Liver (tissue), 9 donors: Measurements from ENCODE around the gene DHRS12. TPM values are rescaled to one million over a fixed set of nuclear protein-coding genes. Genes with fewer than 3 reads are reported as not detected.

ENCODE experiments used
- DNase-seq: peaks from one replicate; pipeline ENCODE4 v3.0.0-alpha.2; 2017; ENCODE audit warnings: low spot score
- H3K27ac ChIP-seq, 2 donors: one replicate each; pipeline ENCODE4 v1.7.0; 2013; ENCODE audit warnings: inconsistent platforms in 2 of 2, low read length in 2 of 2, control low read depth in 1 of 2, low read depth in 1 of 2, mild to moderate bottlenecking in 1 of 2
- H3K27me3 ChIP-seq, 4 donors: one replicate each; pipeline versions ENCODE4 v1.6.1 to v1.7.0; 2013; ENCODE audit warnings: low read length in 3 of 4, inconsistent platforms in 1 of 4, mild to moderate bottlenecking in 1 of 4, moderate library complexity in 1 of 4; ENCODE audit not compliant: control insufficient read depth in 4 of 4, insufficient read depth in 4 of 4
- H3K36me3 ChIP-seq, 4 donors: one replicate each; pipeline versions ENCODE4 v1.6.1 to v1.7.0; 2013; ENCODE audit warnings: low read length in 3 of 4, mild to moderate bottlenecking in 3 of 4, low read depth in 1 of 4, moderate library complexity in 1 of 4; ENCODE audit not compliant: control insufficient read depth in 4 of 4, insufficient read depth in 3 of 4
- H3K4me1 ChIP-seq, 4 donors: one replicate each; pipeline versions ENCODE4 v1.6.1 to v1.7.0; 2013; ENCODE audit warnings: low read length in 3 of 4, mild to moderate bottlenecking in 3 of 4, moderate library complexity in 1 of 4; ENCODE audit not compliant: control insufficient read depth in 4 of 4, insufficient read depth in 4 of 4
- H3K4me3 ChIP-seq, 3 donors: one replicate each; pipeline versions ENCODE4 v1.6.1 to v1.7.0; 2013; ENCODE audit warnings: low read length in 3 of 3, control low read depth in 1 of 3, low read depth in 1 of 3, mild to moderate bottlenecking in 1 of 3
- H3K9ac ChIP-seq, 2 donors: one replicate each; pipeline ENCODE4 v1.7.0; 2013; ENCODE audit warnings: low read length in 2 of 2, mild to moderate bottlenecking in 2 of 2, moderate library complexity in 2 of 2, control low read depth in 1 of 2, low read depth in 1 of 2
- H3K9me3 ChIP-seq, 4 donors: one replicate each; pipeline versions ENCODE4 v1.6.1 to v1.7.0; 2013; ENCODE audit warnings: low read length in 3 of 4; ENCODE audit not compliant: control insufficient read depth in 4 of 4
- CTCF ChIP-seq: fragments of 150-350 bp; IDR thresholded peaks from 2 replicates; pipeline ENCODE4 v1.5.1; 2017; ENCODE audit warnings: improper control_type of control experiment, low read depth, low read length; ENCODE audit not compliant: missing input control
- EGR1 ChIP-seq, 2 donors: IDR thresholded peaks; 2 replicates each; pipeline ENCODE4 v1.6.1; 2016 to 2018; ENCODE audit warnings: antibody characterized with exemption in 2 of 2, low read depth in 2 of 2
- FOXA1 ChIP-seq: IDR thresholded peaks from 2 replicates; pipeline ENCODE4 v1.6.1; 2016; ENCODE audit warnings: antibody characterized with exemption
- FOXA2 ChIP-seq: IDR thresholded peaks from 2 replicates; pipeline ENCODE4 v1.6.1; 2016; ENCODE audit warnings: antibody characterized with exemption
- GABPA ChIP-seq, 2 donors: IDR thresholded peaks in 1 of 2; conservative IDR thresholded peaks in 1 of 2; 2 replicates each; pipeline ENCODE4 v1.6.1; 2016; ENCODE audit warnings: antibody characterized with exemption in 2 of 2, mild to moderate bottlenecking in 1 of 2, moderate library complexity in 1 of 2
- HNF4A ChIP-seq, 2 donors: conservative IDR thresholded peaks; 2 replicates each; pipeline ENCODE4 v1.6.1; 2016; ENCODE audit warnings: antibody characterized with exemption in 2 of 2, mild to moderate bottlenecking in 2 of 2
- HNF4G ChIP-seq: IDR thresholded peaks from 2 replicates; pipeline ENCODE4 v1.6.1; 2016; ENCODE audit warnings: antibody characterized with exemption
- JUND ChIP-seq, 2 donors: IDR thresholded peaks; 2 replicates each; pipeline ENCODE4 v1.6.1; 2016; ENCODE audit warnings: antibody characterized with exemption in 2 of 2
- MAX ChIP-seq: IDR thresholded peaks from 2 replicates; pipeline ENCODE4 v1.6.1; 2016; ENCODE audit warnings: antibody characterized with exemption
- NR2F2 ChIP-seq: IDR thresholded peaks from 2 replicates; pipeline ENCODE4 v1.6.1; 2016; ENCODE audit warnings: antibody characterized with exemption
- RAD21 ChIP-seq, 2 donors: IDR thresholded peaks; 2 replicates each; pipeline ENCODE4 v1.6.1; 2016; ENCODE audit warnings: antibody characterized with exemption in 2 of 2, mild to moderate bottlenecking in 2 of 2
- REST ChIP-seq: IDR thresholded peaks from 2 replicates; pipeline ENCODE4 v1.6.1; 2016; ENCODE audit warnings: antibody characterized with exemption, mild to moderate bottlenecking
- RXRA ChIP-seq, 2 donors: IDR thresholded peaks; 2 replicates each; pipeline ENCODE4 v1.6.1; 2017 to 2018; ENCODE audit warnings: antibody characterized with exemption in 2 of 2, mild to moderate bottlenecking in 1 of 2
- SP1 ChIP-seq: IDR thresholded peaks from 2 replicates; pipeline ENCODE4 v1.6.1; 2018; ENCODE audit warnings: antibody characterized with exemption, mild to moderate bottlenecking
- TAF1 ChIP-seq: conservative IDR thresholded peaks from 2 replicates; pipeline ENCODE4 v1.6.1; 2016; ENCODE audit warnings: antibody characterized with exemption, mild to moderate bottlenecking
- YY1 ChIP-seq: IDR thresholded peaks from 2 replicates; pipeline ENCODE4 v1.6.1; 2016; ENCODE audit warnings: antibody characterized with exemption, mild to moderate bottlenecking
- polyA plus RNA-seq, 2 donors: library from polyadenylated mRNA; stranded (reverse) in 1 of 2; unstranded in 1 of 2; fragments of 200-250 nt in 1 of 2; fragments of >200 nt in 1 of 2; fragmentation: Nextera tagmentation in 1 of 2; extraction: Ambion mirVana in 1 of 2; gene quantifications; one replicate each; pipeline versions ENCODE4 v1.2.1 to v1.2.3, GENCODE V29; 2013 to 2015
- total RNA-seq, 2 donors: library from RNA; depleted of rRNA; stranded (reverse); fragments of >200 nt; gene quantifications; one replicate each; pipeline ENCODE4 v1.2.3, GENCODE V29; 2014
- TF ChIP-seq, protein P1 (sequence below): IDR thresholded peaks from 2 replicates; pipeline ENCODE4 v1.6.1; 2016; ENCODE audit warnings: antibody characterized with exemption
- TF ChIP-seq, protein P2 (sequence below): IDR thresholded peaks from 2 replicates; pipeline ENCODE4 v1.6.1; 2016; ENCODE audit warnings: antibody characterized with exemption
- donor health status: healthy.
- donor health status: healthy.
- donor health status: healthy.
- donor health status: healthy.
- donor health status: healthy.

DHRS12 gene
- total and polyA plus RNA-seq, 4 donors = 6.5 to 15.5 (median 9.3) TPM

- Histone ChIP-seq H3K4me3 (no peak overlapping the region), H3K27me3 (no peaks in the 10 kb centered on the region), H3K27ac (no peak overlapping the region), H3K9ac (no peak overlapping the region), H3K9me3 (no peaks in the 10 kb centered on the region), H3K36me3 (no peaks in the 10 kb centered on the region), H3K4me1 (peaks cover 5 to 21% (median 12%) of the 10 kb centered on the region in 4 donors)
- no peak for DNase-seq
- TF ChIP-seq RXRA (IDR thresholded peaks at IDR 0.05) (no peak), JUND (IDR thresholded peaks at IDR 0.05) (no peak), REST (no peak), GABPA (IDR thresholded peaks at IDR 0.05 in 1 of 2, conservative IDR thresholded peaks at IDR 0.05 in 1 of 2) (no peak), YY1 (no peak), NR2F2 (no peak), FOXA1 (no peak), RAD21 (IDR thresholded peaks at IDR 0.05) (no peak), FOXA2 (no peak), TAF1 (no peak), HNF4G (no peak), CTCF (no peak), SP1 (no peak), HNF4A (conservative IDR thresholded peaks at IDR 0.05) (no peak), EGR1 (IDR thresholded peaks at IDR 0.05; ENCODE audit: low read depth in 2 of 2) (no peak), MAX (no peak)
- TF ChIP-seq, protein P1, sequence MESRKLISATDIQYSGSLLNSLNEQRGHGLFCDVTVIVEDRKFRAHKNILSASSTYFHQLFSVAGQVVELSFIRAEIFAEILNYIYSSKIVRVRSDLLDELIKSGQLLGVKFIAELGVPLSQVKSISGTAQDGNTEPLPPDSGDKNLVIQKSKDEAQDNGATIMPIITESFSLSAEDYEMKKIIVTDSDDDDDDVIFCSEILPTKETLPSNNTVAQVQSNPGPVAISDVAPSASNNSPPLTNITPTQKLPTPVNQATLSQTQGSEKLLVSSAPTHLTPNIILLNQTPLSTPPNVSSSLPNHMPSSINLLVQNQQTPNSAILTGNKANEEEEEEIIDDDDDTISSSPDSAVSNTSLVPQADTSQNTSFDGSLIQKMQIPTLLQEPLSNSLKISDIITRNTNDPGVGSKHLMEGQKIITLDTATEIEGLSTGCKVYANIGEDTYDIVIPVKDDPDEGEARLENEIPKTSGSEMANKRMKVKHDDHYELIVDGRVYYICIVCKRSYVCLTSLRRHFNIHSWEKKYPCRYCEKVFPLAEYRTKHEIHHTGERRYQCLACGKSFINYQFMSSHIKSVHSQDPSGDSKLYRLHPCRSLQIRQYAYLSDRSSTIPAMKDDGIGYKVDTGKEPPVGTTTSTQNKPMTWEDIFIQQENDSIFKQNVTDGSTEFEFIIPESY = no peak
- TF ChIP-seq, protein P2, sequence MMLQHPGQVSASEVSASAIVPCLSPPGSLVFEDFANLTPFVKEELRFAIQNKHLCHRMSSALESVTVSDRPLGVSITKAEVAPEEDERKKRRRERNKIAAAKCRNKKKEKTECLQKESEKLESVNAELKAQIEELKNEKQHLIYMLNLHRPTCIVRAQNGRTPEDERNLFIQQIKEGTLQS = no peak
Measured at GRCh38 chr13:51724721-51725120, 79.2 kb downstream of the DHRS12 start.
